ENCODE data around the gene KIF21A.
"Not testable (repeated sequence)": the region's sequence is repeated elsewhere in the genome, so short reads cannot be mapped to it uniquely, and the experiment has no call there.

KIF21A gene

GRCh38 chr12:39332661-39333175 is 110.2 kb downstream of the KIF21A start:
- DNase-seq, result no peak

- no peak for DNase-seq
Measured at GRCh38 chr12:39331539-39332261, 111.2 kb downstream of the KIF21A start.

- no peak for DNase-seq
Measured at GRCh38 chr12:39329876-39330275, 113.0 kb downstream of the KIF21A start.

- no peak for DNase-seq
Measured at GRCh38 chr12:39329018-39329417, 113.9 kb downstream of the KIF21A start.

- DNase-seq, result no peak
Measured at GRCh38 chr12:39327965-39328364, 115.0 kb downstream of the KIF21A start.

- DNase-seq, result no peak
Measured at GRCh38 chr12:39327510-39327909, 115.4 kb downstream of the KIF21A start.

- no peak for DNase-seq
Measured at GRCh38 chr12:39319180-39319579, 123.7 kb downstream of the KIF21A start.

- DNase-seq, result no peak
Measured at GRCh38 chr12:39314547-39314946, 128.4 kb downstream of the KIF21A start.

GRCh38 chr12:39309516-39309915 is 133.4 kb downstream of the KIF21A start:
- no peak for DNase-seq

GRCh38 chr12:39301422-39301821 is 141.5 kb downstream of the KIF21A start:
- no peak for DNase-seq

GRCh38 chr12:39300799-39301198 is 142.1 kb downstream of the KIF21A start:
- no peak for DNase-seq

- no peak for DNase-seq
Measured at GRCh38 chr12:39297891-39298290, 145.0 kb downstream of the KIF21A start.

GRCh38 chr12:39296496-39296895 is 146.4 kb downstream of the KIF21A start:
- DNase-seq, result no peak

GRCh38 chr12:39295593-39295992 is 147.3 kb downstream of the KIF21A start:
- not testable (repeated sequence) for DNase-seq

- no peak for DNase-seq
Measured at GRCh38 chr12:39294715-39295114, 148.2 kb downstream of the KIF21A start.

- no peak for DNase-seq
Measured at GRCh38 chr12:39292125-39292630, 150.7 kb downstream of the KIF21A start.

- DNase-seq, result no peak
Measured at GRCh38 chr12:39287817-39288216, 155.1 kb downstream of the KIF21A start.

GRCh38 chr12:39287409-39287808 is 155.5 kb downstream of the KIF21A start:
- DNase-seq, result no peak

- DNase-seq, result no peak
Measured at GRCh38 chr12:39278426-39278825, 164.5 kb downstream of the KIF21A start.

GRCh38 chr12:39277416-39277815 is 165.5 kb downstream of the KIF21A start:
- no peak for DNase-seq

GRCh38 chr12:39275846-39276245 is 167.1 kb downstream of the KIF21A start:
- DNase-seq, result no peak

GRCh38 chr12:39272871-39273655 is 169.9 kb downstream of the KIF21A start:
- DNase-seq, result peak in 1 of 2 experiments; percentile 38

- no peak for DNase-seq
Measured at GRCh38 chr12:39269492-39269891, 173.4 kb downstream of the KIF21A start.

- DNase-seq, result no peak
Measured at GRCh38 chr12:39267886-39268285, 175.0 kb downstream of the KIF21A start.
